Activated naive CD8-positive, alpha-beta T cell treated with anti-CD3 and anti-CD28 coated beads, Interleukin-2, amount 50 U/mL, for 24 hours (primary cell): Measurements from ENCODE around the gene TPO.
"Not testable (repeated sequence)": the region's sequence is repeated elsewhere in the genome, so short reads cannot be mapped to it uniquely, and the experiment has no call there.

ENCODE experiments used
- ATAC-seq: fragments of 150-1000 bp; cut with Tn5 transposase; one replicate; pipeline ENCODE4 v1.10.0; 2021
- DNase-seq: peaks from one replicate; pipeline ENCODE4 v3.0.0; 2021
- H3K27ac Mint-ChIP-seq: one replicate; pipeline ENCODE4 v1.8.0; 2021; ENCODE audit warnings: mild to moderate bottlenecking, mixed read lengths
- H3K27me3 Mint-ChIP-seq: one replicate; pipeline ENCODE4 v1.8.0; 2021; ENCODE audit warnings: mixed read lengths
- H3K36me3 Mint-ChIP-seq: one replicate; pipeline ENCODE4 v1.8.0; 2021; ENCODE audit warnings: low read depth, mixed read lengths
- H3K4me1 Mint-ChIP-seq: one replicate; pipeline ENCODE4 v1.8.0; 2021; ENCODE audit warnings: mixed read lengths
- H3K4me3 Mint-ChIP-seq: one replicate; pipeline ENCODE4 v1.8.0; 2021; ENCODE audit warnings: mild to moderate bottlenecking, moderate library complexity, mixed read lengths
- H3K9me3 Mint-ChIP-seq: one replicate; pipeline ENCODE4 v1.8.0; 2021; ENCODE audit warnings: mixed read lengths

The TPO gene

DNA sequence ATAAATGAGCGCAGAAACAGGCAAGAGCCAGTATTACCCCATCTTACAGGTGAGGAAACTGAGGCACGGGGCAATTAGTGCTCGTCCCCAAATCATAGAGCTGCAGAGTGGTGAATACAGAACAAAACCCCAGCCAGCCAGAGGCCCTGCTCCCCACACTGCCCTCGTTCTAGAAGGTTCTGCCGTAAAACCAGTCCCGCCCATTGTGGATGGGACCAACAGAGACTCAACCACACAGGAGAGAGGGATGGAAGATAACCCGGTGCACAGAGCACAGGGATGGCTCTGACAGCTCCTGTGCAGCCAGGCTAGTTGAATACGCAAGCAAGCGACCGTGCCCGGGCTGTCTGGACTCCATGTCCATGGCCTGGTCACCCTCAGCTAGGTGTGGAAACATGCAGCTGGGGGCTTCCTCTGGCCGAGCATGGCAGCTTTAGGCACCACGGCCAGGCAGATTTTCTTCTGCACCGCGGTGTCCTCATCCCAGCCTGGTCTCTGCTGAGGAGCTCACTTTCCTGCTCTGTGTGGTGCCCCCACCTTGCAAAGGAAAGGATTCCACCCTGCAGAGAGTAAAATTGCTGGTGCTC is 146.4 kb downstream of the TPO start:
- ATAC-seq (no peak), DNase-seq (no peak)
- Mint-ChIP-seq H3K4me3 (no peak overlapping the region), H3K4me1 (peaks cover 17% of the 10 kb centered on the region), H3K9me3 (no peaks in the 10 kb centered on the region), H3K27ac (no peak overlapping the region), H3K36me3 (no peaks in the 10 kb centered on the region), H3K27me3 (no peaks in the 10 kb centered on the region)

DNA sequence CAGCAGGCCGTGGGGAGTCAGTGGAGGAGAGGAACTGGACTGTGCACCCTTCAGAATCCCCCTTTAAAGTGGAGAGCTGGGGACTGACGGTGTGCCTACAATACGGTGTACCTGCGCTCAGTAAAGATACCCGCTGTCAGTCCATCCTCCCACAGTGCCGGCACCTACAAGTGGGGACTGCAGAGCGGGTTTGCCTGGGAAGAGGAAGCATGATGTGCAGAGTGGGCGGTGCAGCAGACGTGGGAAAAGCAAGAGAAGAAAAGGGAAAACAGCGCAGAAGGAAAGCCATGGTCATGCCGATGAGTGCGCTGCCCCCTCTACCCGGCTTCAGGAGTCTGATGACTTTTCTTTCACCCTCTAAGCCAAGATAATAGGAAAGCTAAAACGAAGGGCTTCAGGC is 148.0 kb downstream of the TPO start:
- Mint-ChIP-seq H3K4me3 (no peak overlapping the region), H3K27me3 (no peaks in the 10 kb centered on the region), H3K27ac (no peak overlapping the region), H3K36me3 (no peaks in the 10 kb centered on the region), H3K4me1 (peaks cover 17% of the 10 kb centered on the region), H3K9me3 (no peaks in the 10 kb centered on the region)
- DNase-seq = no peak
- no peak for ATAC-seq

DNA sequence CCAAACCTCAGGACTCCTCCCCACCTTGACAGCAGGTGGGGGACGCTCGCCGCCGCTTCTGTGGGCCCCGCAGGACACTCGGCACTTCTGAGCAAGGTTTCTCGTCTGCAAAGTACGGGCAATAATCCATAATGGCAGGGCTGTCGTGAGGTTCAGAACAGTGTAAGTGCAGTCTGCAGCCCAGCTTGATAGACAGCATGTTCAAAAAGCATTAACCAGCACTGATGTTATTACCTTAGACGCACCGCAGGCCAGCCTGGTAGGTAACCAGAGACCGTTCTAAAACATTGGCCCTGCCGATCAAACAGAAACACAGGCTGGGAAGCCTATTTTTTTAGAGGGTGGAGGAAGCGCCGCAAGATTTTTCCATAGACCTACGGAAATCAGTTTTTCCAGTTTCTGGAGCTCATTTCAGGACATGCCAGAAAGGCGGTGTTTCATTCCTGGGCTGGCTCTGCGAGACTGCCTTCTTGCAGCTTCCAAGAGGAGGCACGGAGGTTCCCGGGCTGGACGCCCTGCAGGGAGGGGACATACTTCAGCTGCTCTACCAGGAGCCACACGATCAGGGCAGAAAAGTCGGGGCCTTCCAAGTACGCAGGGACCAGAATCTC is 148.7 kb downstream of the TPO start:
- H3K27ac Mint-ChIP-seq = no peak overlapping the region
- peaks cover 1% of the 10 kb centered on the region for H3K9me3 Mint-ChIP-seq
- H3K4me1 Mint-ChIP-seq = peaks cover 17% of the 10 kb centered on the region
- no peak overlapping the region for H3K4me3 Mint-ChIP-seq
- H3K27me3 Mint-ChIP-seq = no peaks in the 10 kb centered on the region
- DNase-seq (no peak), ATAC-seq (no peak)
- no peaks in the 10 kb centered on the region for H3K36me3 Mint-ChIP-seq

- Mint-ChIP-seq H3K27ac (no peak overlapping the region), H3K4me3 (no peak overlapping the region), H3K27me3 (no peaks in the 10 kb centered on the region), H3K9me3 (peaks cover 10% of the 10 kb centered on the region), H3K36me3 (no peaks in the 10 kb centered on the region), H3K4me1 (peaks cover 17% of the 10 kb centered on the region)
- ATAC-seq = no peak
- no peak for DNase-seq
These were observed 150.0 kb downstream of the TPO start for GRCh38 chr2:1563084-1563857.

GRCh38 chr2:1563943-1564891 is 151.0 kb downstream of the TPO start:
- no peaks in the 10 kb centered on the region for H3K27me3 Mint-ChIP-seq
- H3K9me3 Mint-ChIP-seq = peaks cover 10% of the 10 kb centered on the region
- DNase-seq = peak; percentile 5
- peaks cover 17% of the 10 kb centered on the region for H3K4me1 Mint-ChIP-seq
- H3K4me3 Mint-ChIP-seq = no peak overlapping the region
- H3K36me3 Mint-ChIP-seq = no peaks in the 10 kb centered on the region
- ATAC-seq = no peak
- no peak overlapping the region for H3K27ac Mint-ChIP-seq

GRCh38 chr2:1567556-1568344 is 154.5 kb downstream of the TPO start:
- no peak overlapping the region for H3K27ac Mint-ChIP-seq
- ATAC-seq = no peak
- no peak for DNase-seq
- peaks cover 10% of the 10 kb centered on the region for H3K9me3 Mint-ChIP-seq
- no peak overlapping the region for H3K4me3 Mint-ChIP-seq
- peaks cover 15% of the 10 kb centered on the region for H3K4me1 Mint-ChIP-seq
- H3K36me3 Mint-ChIP-seq = no peaks in the 10 kb centered on the region
- no peaks in the 10 kb centered on the region for H3K27me3 Mint-ChIP-seq

DNA sequence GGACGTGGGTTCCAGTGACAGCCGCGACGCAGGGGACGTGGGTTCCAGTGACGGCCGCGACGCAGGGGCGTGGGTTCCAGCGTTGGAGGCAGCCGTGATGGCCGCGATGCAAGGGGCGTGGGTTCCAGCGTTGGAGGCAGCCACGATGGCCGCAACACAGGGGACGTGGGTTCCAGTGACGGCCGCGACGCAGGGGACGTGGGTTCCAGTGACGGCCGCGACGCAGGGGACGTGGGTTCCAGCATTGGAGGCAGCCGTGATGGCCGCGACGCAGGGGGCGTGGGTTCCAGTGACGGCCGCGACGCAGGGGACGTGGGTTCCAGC is 155.0 kb downstream of the TPO start:
- not testable (repeated sequence) for H3K27ac Mint-ChIP-seq, H3K4me3 Mint-ChIP-seq, H3K27me3 Mint-ChIP-seq, H3K36me3 Mint-ChIP-seq, ATAC-seq, DNase-seq
- H3K4me1 Mint-ChIP-seq = peaks cover 14% of the 10 kb centered on the region
- peaks cover 10% of the 10 kb centered on the region for H3K9me3 Mint-ChIP-seq

DNA sequence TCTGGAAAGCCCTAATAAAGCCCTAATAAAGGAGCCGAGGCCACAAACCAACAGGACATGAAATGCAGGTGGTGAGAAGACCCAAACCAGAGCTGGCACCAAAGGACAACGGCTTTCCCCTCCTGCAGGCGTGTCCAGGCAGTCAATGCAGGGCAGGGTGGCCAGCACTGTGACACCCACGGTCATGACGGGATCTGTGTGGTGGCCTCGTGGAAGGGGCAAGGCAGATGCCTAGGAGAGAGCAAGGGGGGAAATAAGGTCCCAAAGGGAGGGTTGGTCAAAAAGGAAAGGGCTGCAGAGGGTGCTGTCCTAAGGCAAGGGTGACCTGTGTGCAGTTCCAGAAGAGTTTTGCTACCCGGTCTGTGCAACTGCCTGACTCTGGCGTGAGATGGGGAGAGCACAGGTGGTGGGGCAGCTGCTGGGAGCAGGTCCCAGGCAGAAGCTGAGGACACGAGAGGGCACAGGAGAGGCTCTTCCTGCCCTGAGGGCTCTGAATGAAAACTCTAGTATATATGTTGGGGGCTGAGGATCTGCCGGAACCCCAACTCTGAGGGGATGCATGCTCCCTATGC is 156.7 kb downstream of the TPO start:
- no peak for ATAC-seq
- no peak for DNase-seq
- Mint-ChIP-seq H3K4me3 (no peak overlapping the region), H3K9me3 (peaks cover 10% of the 10 kb centered on the region), H3K27ac (no peak overlapping the region), H3K4me1 (no peaks in the 10 kb centered on the region), H3K27me3 (peaks cover 7% of the 10 kb centered on the region), H3K36me3 (no peaks in the 10 kb centered on the region)

DNA sequence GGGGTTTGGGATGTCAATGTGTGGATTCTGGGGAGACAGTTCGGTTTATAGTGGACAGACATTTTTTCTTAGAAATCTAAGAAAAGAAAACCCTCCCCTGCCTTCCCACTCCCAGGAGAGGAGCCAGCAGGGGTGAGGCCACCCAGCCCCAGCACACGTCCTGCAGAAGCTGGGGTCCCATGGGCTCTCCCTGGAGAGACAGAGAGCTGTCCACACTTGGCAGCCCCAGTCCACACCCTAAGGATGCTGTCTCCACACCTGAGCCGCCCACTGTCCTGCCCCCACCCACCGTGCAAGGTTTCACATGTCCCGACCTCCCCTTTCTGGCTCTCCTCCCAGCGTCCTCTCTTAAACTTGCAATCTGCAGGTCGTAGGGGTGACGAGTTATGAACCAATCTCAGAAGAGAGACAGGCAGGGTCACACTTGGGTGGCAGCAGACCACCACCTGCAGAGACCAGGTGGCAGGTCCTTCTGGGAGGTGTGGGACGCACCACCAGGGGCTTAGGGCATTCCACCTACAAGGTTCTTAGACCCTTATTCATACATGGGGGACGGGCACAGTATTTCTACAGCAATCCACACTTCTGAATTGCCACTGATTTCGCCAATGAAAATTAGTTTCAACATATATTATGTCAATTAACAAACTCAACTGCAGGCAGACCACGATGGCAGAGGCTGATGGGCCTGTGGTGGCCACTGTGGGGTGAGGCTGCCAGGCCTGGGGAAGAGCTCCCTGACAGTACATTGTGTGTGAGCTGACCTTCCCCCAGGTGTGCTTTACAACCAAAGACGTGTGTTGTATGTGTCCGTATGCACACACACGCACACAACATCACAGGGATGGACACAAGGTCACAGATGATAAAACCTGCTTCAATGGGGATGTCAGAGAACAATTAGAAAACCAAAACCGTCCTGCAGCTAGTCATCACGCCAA is 158.5 kb downstream of the TPO start:
- H3K9me3 Mint-ChIP-seq = peaks cover 10% of the 10 kb centered on the region
- peaks cover 10% of the 10 kb centered on the region for H3K27me3 Mint-ChIP-seq
- H3K4me1 Mint-ChIP-seq = no peaks in the 10 kb centered on the region
- no peak overlapping the region for H3K27ac Mint-ChIP-seq
- DNase-seq = no peak
- H3K4me3 Mint-ChIP-seq = no peak overlapping the region
- H3K36me3 Mint-ChIP-seq = no peaks in the 10 kb centered on the region
- ATAC-seq = no peak

GRCh38 chr2:1572638-1573037 is 159.4 kb downstream of the TPO start:
- Mint-ChIP-seq H3K27ac (no peak overlapping the region), H3K27me3 (peaks cover 10% of the 10 kb centered on the region), H3K9me3 (peaks cover 4% of the 10 kb centered on the region), H3K4me1 (no peaks in the 10 kb centered on the region), H3K36me3 (no peaks in the 10 kb centered on the region), H3K4me3 (no peak overlapping the region)
- no peak for DNase-seq
- no peak for ATAC-seq

DNA sequence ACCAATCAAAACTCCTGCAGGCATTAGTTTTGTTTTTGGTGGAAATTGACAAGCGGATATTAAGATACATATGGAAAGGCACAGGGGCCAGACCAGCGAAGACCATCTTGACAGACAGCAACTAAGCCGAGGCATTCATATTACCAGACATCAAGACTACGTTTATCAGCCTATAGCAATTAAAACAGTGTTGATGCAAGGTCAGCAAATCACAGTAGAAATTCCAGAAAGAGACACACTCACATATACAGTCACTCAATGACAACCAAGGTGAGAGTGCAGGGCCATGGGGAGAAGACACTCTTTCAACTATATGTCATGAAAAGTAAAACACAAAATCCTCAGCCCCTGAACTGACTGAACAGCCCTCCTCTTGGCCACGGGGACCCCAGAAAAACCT is 164.6 kb downstream of the TPO start:
- DNase-seq (no peak), ATAC-seq (no peak)
- H3K36me3 Mint-ChIP-seq = no peaks in the 10 kb centered on the region
- peaks cover 14% of the 10 kb centered on the region for H3K27me3 Mint-ChIP-seq
- no peaks in the 10 kb centered on the region for H3K9me3 Mint-ChIP-seq
- H3K4me3 Mint-ChIP-seq = no peak overlapping the region
- no peaks in the 10 kb centered on the region for H3K4me1 Mint-ChIP-seq
- H3K27ac Mint-ChIP-seq = no peak overlapping the region

- DNase-seq, H3K9me3 Mint-ChIP-seq, H3K27ac Mint-ChIP-seq, ATAC-seq, H3K36me3 Mint-ChIP-seq, H3K4me1 Mint-ChIP-seq, H3K4me3 Mint-ChIP-seq, H3K27me3 Mint-ChIP-seq: not testable (repeated sequence)
These were observed 168.1 kb downstream of the TPO start for GRCh38 chr2:1581257-1581964.
